ENCODE results near the gene SLC15A4.

Gene SLC15A4

GRCh38 chr12:128745772-128746689 lies 77.7 kb downstream of the SLC15A4 start:
- DNase-seq = no peak

GRCh38 chr12:128743916-128744315 lies 79.8 kb downstream of the SLC15A4 start:
- DNase-seq = no peak
